Right ventricle myocardium inferior (tissue), 1 donor: ENCODE results near the gene FAF1. TPM values are rescaled to one million over a fixed set of nuclear protein-coding genes. Genes with fewer than 3 reads are reported as not detected.

ENCODE experiments used
- ATAC-seq: fragments of 200-7000 bp; cut with Tn5 transposase; one replicate; pipeline ENCODE4 v1.9.1; 2020; ENCODE audit warnings: mild to moderate bottlenecking, moderate library complexity
- DNase-seq: peaks from one replicate; pipeline ENCODE4 v3.0.0; 2021; ENCODE audit errors: missing footprints
- intact Hi-C: fragments of 100-400 bp; cut with DNase I; formaldehyde crosslinking; loops from one replicate; pipeline ENCODE4 v1.11.0; 2022
- total RNA-seq: library from RNA; stranded (reverse); fragmentation: NEBNext Ultra II Directional; extraction: Animal tissue kit (Norgen Biotek cat#: 25700); gene quantifications from one replicate; pipeline ENCODE4 v1.2.1, GENCODE V29; 2021
- donor health status: DM: no; HTN: yes; CAD: no; lungs with severe emphysema.

FAF1 gene
- total RNA-seq, 1 donor from 2014 or later = 80.4 TPM

DNA sequence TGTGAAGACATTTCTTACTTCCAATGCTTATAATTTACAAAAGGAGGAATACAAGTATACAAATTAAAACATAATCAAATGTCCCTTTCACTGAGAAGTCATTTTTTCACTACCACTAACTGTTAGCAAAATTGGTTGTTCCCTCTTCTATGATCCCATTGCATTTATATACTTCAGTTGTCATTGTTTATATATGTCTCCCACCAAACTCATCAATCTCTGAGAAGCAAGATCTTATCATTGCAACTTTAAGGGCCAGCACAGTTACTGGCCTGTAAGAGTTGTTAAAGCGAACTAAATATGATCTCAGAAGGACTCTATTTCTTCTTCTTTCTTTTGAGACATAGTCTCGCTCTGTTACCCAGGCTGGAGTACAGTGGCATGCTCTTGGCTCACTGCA is 313.5 kb downstream of the FAF1 start:
- no peak for DNase-seq
- ATAC-seq = no peak
- intact Hi-C loops = no loop called here

DNA sequence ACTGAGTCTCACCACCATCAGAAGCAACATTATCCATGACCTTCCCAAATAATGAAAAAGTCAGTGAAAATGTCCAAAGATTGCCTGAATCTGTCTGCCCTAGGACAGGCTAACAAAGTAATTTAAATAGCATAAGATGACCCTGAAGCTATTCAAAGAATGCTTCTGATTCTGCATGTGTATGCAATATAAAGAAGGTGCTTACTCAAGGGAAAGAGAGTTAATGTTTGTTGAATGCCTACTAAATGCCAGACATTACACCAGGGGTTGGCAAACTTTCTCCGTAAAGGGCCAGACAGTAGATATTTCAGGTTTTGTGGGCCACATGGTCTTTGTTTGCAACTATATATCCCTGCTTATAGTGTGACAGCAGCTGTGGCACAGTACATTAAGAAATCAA is 314.9 kb downstream of the FAF1 start:
- DNase-seq (no peak), ATAC-seq (no peak)
- intact Hi-C loops = no loop called here

GRCh38 chr1:50644447-50645105 is 315.5 kb downstream of the FAF1 start:
- no peak for ATAC-seq
- intact Hi-C loops = no loop called here
- DNase-seq = no peak

- DNase-seq (no peak), ATAC-seq (no peak)
- intact Hi-C loops = no loop called here
Observed at GRCh38 chr1:50637460-50637859, 322.6 kb downstream of the FAF1 start.

- intact Hi-C loops = no loop called here
- no peak for ATAC-seq
- DNase-seq = no peak
Observed at GRCh38 chr1:50634251-50634650, 325.8 kb downstream of the FAF1 start.

- no peak for ATAC-seq
- intact Hi-C loops = no loop called here
Observed at GRCh38 chr1:50633465-50633864, 326.6 kb downstream of the FAF1 start.

DNA sequence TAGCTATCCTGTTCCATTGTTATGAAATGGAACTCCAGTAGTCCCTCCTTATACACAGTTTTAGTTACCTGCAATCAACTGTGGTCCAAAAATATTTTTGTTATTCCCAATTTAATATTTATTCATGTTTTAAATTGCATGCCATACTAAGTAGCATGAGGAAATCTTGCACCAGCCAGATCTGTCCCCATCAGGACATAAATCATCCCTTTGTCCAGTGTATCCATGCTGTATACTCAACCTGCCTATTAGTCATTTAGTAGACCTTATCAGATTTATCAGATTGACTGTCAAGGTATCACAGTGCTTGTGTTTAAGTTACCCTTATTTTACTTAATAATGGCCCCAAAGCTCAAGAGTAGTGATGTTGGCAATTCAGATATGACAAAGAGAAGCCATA is 328.9 kb downstream of the FAF1 start:
- ATAC-seq (no peak), DNase-seq (no peak)
- intact Hi-C loops = no loop called here

More at GRCh38 chr1:50633465-50633864, 326.6 kb downstream of the FAF1 start:
- DNase-seq = no peak

DNA sequence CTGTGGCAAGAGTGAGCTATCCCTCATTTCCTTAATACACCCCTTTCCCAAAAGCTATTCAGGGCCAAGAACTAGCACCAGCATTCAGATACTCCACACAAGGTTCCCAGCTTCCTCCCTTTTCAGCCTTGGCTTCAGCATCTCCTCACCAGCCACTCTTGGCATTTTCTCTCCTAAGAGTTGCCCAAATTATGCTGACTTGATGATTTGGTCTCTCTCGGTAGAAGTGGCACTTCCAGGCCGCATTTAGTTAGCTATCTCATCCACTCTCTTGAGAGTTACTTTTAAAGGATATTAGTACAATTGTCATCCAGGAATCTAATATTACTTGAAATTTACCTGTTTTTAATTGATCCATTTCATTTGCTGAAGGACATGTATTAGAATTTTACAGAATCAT is 337.8 kb downstream of the FAF1 start:
- intact Hi-C loops = no loop called here
- no peak for ATAC-seq
- DNase-seq = no peak

GRCh38 chr1:50620680-50621329 is 339.3 kb downstream of the FAF1 start:
- no peak for ATAC-seq
- no peak for DNase-seq

DNA sequence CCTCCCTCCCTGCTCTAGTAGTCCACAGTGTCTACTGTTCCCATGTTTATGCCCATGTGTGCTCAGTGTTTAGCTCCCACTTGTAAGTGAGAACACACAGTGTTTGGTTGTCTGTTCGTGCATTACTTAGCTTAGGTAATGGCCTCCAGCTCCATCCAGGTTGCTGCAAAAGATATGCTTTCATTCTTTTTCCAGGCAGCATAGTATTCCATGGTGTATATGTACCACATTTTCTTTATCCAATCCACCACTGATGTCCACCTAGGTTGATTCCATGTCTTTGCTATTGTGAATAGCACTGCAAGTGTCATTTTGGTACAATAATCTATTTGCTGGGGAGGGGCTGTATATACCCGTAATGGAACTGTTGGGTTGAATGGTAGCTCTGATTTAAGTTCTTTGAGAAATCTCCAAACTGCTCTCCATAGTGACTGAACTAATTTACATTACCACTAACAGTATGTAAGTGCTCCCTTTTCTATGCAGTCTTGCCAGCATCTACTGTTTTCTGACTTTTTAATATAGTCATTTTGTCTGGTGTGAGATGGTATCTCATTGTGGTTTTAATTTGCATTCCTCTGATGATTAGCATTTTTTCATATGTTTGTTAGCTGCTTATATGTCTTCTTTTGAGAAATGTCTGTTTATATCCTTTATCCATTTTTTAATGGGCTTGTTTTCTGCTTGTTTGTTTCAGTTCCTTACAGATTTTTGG is 344.9 kb downstream of the FAF1 start:
- DNase-seq (no peak), ATAC-seq (no peak)
- intact Hi-C loops = no loop called here

More at GRCh38 chr1:50620680-50621329, 339.3 kb downstream of the FAF1 start:
- intact Hi-C loops = no loop called here

GRCh38 chr1:50611675-50612074 is 348.4 kb downstream of the FAF1 start:
- ATAC-seq (no peak), DNase-seq (no peak)
- intact Hi-C loops = no loop called here

- ATAC-seq = no peak
- intact Hi-C loops = no loop called here
- no peak for DNase-seq
Observed at GRCh38 chr1:50610563-50610962, 349.5 kb downstream of the FAF1 start.

- intact Hi-C loops = no loop called here
- ATAC-seq (no peak), DNase-seq (no peak)
Observed at GRCh38 chr1:50609508-50609907, 350.6 kb downstream of the FAF1 start.

GRCh38 chr1:50605186-50605875 is 354.7 kb downstream of the FAF1 start:
- no peak for DNase-seq
- no peak for ATAC-seq
- intact Hi-C loops = no loop called here

- intact Hi-C loops = no loop called here
- no peak for DNase-seq
- ATAC-seq = no peak
Observed at GRCh38 chr1:50604580-50604979, 355.5 kb downstream of the FAF1 start.

DNA sequence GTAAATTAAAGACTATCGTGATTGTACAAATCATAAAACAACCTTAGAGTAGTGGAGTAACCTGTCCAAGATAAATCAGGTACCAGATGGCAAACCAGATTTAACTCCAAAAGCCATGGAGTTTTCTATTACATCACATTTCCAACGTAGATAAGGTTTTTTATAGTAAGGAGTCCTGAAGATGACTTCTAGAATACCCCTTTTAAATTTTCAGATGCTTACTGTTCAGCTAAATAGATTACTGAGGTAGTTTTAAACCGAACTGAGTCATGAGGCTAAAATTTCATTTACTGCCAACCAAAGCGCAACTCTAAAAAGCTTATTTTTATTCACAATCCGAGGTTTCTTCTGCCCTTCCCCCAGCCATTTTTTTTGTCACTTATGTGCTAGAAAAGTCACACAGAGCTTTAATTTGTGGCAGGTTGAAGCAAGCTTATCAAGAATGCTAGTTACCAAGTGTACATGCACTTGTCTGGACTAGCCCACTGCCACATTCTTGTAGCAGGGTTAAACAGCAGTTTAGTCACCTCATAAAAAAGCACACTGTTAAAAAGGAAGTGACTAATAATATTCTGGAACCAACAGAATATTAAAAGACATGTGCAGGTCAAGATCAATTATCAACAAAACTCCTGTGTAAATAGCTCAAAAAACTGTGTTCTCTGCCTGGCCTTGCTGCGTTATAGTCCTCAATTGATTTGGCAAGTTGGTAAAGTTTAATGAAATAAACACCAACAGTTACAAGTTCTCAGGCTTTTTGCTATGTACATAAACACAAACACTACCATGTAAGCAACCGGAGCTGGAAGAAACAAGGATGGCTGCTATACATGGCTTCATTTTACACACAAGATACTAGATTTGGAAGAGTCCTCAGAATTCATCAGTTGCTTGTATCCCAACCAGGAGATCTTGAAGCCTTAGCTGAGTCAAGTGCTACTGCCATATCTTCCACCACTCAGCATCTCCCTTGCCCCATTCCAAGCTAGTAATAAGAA is 356.5 kb downstream of the FAF1 start:
- no peak for DNase-seq
- intact Hi-C loops = no loop called here

GRCh38 chr1:50599546-50599945 is 360.5 kb downstream of the FAF1 start:
- intact Hi-C loops = no loop called here
- no peak for DNase-seq
- no peak for ATAC-seq

More for the DNA sequence above, 356.5 kb downstream of the FAF1 start:
- no peak for ATAC-seq

DNA sequence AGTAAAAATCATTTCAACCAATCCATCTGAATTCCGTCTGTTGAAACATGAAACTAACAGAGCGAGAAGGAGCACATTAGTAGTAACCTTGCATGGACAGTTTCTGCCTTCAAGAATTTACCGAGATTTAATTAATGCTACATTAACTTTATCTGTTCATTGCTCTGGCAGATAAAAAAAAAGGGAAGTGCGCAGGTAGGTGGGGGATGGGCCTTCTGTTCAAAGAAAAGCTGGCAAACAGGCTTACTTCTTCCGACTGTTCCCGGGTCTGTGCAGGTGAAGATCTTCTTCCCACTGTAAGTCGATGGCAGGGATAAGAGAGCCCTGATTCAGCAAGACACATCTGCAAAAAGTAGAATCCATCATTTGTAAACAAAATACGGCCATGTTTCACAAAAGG is 364.2 kb downstream of the FAF1 start:
- no peak for ATAC-seq
- intact Hi-C loops = no loop called here
- DNase-seq = no peak
